IMR-90 (cell line): Measurements from ENCODE around the gene PRKCE.

ENCODE experiments used
- CHD1 ChIP-seq: IDR thresholded peaks from 2 replicates; pipeline ENCODE4 v1.6.1; 2012; ENCODE audit warnings: low read depth, low read length, improper control_type of control experiment
- MAFK ChIP-seq: IDR thresholded peaks from 2 replicates; pipeline ENCODE4 v1.6.1; 2012; ENCODE audit warnings: low read depth, low read length, improper control_type of control experiment
- NFE2L2 ChIP-seq: fragments of 150-350 bp; IDR thresholded peaks from 2 replicates; pipeline ENCODE4 v1.6.1; 2016; ENCODE audit warnings: low read depth, mild to moderate bottlenecking, low read length
- POLR2A ChIP-seq: IDR thresholded peaks from 2 replicates; pipeline ENCODE4 v1.6.1; 2012; ENCODE audit warnings: mild to moderate bottlenecking, low read depth, low read length
- SMC3 ChIP-seq: fragments of 150-350 bp; IDR thresholded peaks from 2 replicates; pipeline ENCODE4 v1.6.1; 2016; ENCODE audit warnings: low read depth, mild to moderate bottlenecking, antibody characterized with exemption, low read length, moderate library complexity
- TF ChIP-seq, protein P1 (sequence below): conservative IDR thresholded peaks from 2 replicates; pipeline ENCODE4 v1.5.1; 2012; ENCODE audit warnings: mild to moderate bottlenecking, low read depth, low read length, improper control_type of control experiment
- TF ChIP-seq, protein P2 (sequence below): fragments of 150-350 bp; IDR thresholded peaks from 2 replicates; pipeline ENCODE4 v1.6.1; 2017; ENCODE audit warnings: mild to moderate bottlenecking, antibody characterized with exemption, low read length, low read depth
- TF ChIP-seq, protein P3 (sequence below): fragments of 150-350 bp; IDR thresholded peaks from 2 replicates; pipeline ENCODE4 v1.6.1; 2016; ENCODE audit warnings: low read depth, mild to moderate bottlenecking, low read length, moderate library complexity, borderline replicate concordance

DNA sequence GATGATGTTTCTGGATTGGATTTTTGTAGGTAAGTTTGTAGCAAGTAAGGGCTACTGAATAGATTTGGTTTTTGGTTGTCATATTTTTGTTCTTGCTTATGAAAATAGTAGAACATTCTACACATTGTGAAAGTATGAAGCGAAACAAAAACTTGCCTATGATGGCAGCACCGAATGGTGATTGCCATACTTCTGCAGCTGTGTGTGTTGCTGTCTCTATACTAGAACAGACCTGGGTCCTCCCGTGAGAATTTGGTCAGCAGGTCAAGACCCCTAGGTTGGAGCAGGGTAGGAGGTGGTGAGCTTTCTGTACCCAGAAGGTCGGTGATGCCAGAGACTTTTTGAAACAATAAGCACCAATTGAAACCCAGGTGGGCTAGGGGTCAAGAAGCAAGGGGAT, 322.6 kb downstream of the PRKCE start:
- TF ChIP-seq, protein P1, sequence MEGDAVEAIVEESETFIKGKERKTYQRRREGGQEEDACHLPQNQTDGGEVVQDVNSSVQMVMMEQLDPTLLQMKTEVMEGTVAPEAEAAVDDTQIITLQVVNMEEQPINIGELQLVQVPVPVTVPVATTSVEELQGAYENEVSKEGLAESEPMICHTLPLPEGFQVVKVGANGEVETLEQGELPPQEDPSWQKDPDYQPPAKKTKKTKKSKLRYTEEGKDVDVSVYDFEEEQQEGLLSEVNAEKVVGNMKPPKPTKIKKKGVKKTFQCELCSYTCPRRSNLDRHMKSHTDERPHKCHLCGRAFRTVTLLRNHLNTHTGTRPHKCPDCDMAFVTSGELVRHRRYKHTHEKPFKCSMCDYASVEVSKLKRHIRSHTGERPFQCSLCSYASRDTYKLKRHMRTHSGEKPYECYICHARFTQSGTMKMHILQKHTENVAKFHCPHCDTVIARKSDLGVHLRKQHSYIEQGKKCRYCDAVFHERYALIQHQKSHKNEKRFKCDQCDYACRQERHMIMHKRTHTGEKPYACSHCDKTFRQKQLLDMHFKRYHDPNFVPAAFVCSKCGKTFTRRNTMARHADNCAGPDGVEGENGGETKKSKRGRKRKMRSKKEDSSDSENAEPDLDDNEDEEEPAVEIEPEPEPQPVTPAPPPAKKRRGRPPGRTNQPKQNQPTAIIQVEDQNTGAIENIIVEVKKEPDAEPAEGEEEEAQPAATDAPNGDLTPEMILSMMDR: no peak
- TF ChIP-seq POLR2A (no peak), NFE2L2 (no peak), CHD1 (no peak), MAFK (no peak), SMC3 (no peak)
- TF ChIP-seq, protein P2, sequence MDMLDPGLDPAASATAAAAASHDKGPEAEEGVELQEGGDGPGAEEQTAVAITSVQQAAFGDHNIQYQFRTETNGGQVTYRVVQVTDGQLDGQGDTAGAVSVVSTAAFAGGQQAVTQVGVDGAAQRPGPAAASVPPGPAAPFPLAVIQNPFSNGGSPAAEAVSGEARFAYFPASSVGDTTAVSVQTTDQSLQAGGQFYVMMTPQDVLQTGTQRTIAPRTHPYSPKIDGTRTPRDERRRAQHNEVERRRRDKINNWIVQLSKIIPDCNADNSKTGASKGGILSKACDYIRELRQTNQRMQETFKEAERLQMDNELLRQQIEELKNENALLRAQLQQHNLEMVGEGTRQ: no peak
- TF ChIP-seq, protein P3, sequence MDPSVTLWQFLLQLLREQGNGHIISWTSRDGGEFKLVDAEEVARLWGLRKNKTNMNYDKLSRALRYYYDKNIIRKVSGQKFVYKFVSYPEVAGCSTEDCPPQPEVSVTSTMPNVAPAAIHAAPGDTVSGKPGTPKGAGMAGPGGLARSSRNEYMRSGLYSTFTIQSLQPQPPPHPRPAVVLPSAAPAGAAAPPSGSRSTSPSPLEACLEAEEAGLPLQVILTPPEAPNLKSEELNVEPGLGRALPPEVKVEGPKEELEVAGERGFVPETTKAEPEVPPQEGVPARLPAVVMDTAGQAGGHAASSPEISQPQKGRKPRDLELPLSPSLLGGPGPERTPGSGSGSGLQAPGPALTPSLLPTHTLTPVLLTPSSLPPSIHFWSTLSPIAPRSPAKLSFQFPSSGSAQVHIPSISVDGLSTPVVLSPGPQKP: no peak
